GM12892 (cell line): ENCODE data around the gene TBC1D22A.

Source experiments
- POLR2A ChIP-seq: IDR thresholded peaks from 2 replicates; pipeline ENCODE4 v1.6.1; 2011; ENCODE audit warnings: low read depth, low read length, control low read depth
- POLR2AphosphoS5 ChIP-seq: IDR thresholded peaks from 2 replicates; pipeline ENCODE4 v1.6.1; 2011; ENCODE audit warnings: low read depth, low read length, control low read depth

DNA sequence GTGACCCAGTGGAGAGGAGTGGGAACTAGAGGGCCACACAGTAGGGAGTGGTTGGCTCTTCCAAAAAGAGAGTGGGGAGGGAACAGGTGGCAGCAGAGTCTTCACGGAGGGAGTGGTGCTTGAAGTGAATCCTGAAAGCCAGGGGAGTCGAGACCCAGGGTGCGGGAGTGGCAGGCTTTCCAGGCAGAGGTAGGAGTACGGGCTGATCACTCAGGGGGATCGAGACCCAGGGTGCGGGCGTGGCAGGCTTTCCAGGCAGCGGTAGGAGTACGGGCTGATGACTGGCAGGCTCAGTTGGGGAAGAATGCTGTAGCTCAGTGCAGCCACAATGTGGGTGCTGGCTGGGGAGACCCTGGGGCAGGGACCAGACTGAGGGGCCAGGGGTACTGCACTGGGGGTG lies 148.2 kb downstream of the TBC1D22A start:
- TF ChIP-seq POLR2AphosphoS5 (no peak), POLR2A (no peak)
